Erythroblast (primary cell): ENCODE results near the gene SPNS3.

ENCODE experiments used
- GATA1 ChIP-seq: IDR thresholded peaks from 2 replicates; pipeline ENCODE4 v1.6.1; 2011; ENCODE audit warnings: low read depth, mild to moderate bottlenecking, control low read depth, low read length, moderate library complexity
- POLR2A ChIP-seq: IDR thresholded peaks from 2 replicates; pipeline ENCODE4 v1.6.1; 2011; ENCODE audit warnings: mild to moderate bottlenecking, low read length

DNA sequence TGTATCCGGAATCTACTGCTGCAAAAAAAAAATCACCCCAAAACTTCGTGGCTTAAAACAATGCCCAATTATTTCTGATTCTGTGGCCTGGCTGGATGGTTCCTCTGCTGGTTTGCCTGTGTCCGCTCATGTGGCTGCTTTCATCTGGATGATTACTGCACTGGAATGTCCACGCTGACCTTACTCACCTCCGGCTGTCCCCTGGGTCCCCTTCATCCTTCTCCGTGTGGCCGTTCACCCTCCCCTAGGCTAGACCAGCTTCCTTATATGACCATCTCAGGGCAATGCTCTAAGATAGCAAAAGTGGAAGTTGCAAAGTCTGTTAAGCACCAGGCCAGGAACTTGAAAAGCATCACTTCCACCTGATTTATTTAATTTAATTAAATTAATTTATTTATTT, 33.5 kb downstream of the SPNS3 start:
- TF ChIP-seq POLR2A (no peak), GATA1 (no peak)
